Activated B cell treated with CpG ODN at 0.5 μM for 24 hours (primary cell): Measurements from ENCODE around the gene WDR35. TPM values are rescaled to one million over a fixed set of nuclear protein-coding genes. Genes with fewer than 3 reads are reported as not detected.

Experiments
- ATAC-seq: fragments of 200-7000 bp; cut with Tn5 transposase; one replicate; pipeline ENCODE4 v1.10.0; 2021; ENCODE audit warnings: low read depth, mild to moderate bottlenecking, moderate library complexity
- CTCF ChIA-PET: fragments of 350-600 bp; sonication (Branson Sonifier 250); formaldehyde crosslinking; loops from one replicate; lab custom pipeline; 2021; ENCODE audit warnings: antibody characterized with exemption; lab: Charles Lee
- POLR2A ChIA-PET: fragments of 350-600 bp; sonication (Branson Sonifier 250); formaldehyde crosslinking; loops from one replicate; lab custom pipeline; 2021; ENCODE audit warnings: antibody characterized with exemption; lab: Charles Lee
- DNase-seq: peaks from one replicate; pipeline ENCODE4 v3.0.0; 2022
- H3K27ac Mint-ChIP-seq: one replicate; pipeline ENCODE4 v1.8.0; 2020; ENCODE audit warnings: mixed read lengths
- H3K27me3 Mint-ChIP-seq: one replicate; pipeline ENCODE4 v1.8.0; 2021; ENCODE audit warnings: mixed read lengths
- H3K36me3 Mint-ChIP-seq: one replicate; pipeline ENCODE4 v1.8.0; 2021; ENCODE audit warnings: low read depth, mixed read lengths
- H3K4me1 Mint-ChIP-seq: one replicate; pipeline ENCODE4 v1.8.0; 2021; ENCODE audit warnings: mixed read lengths
- H3K4me3 Mint-ChIP-seq: one replicate; pipeline ENCODE4 v1.8.0; 2020; ENCODE audit warnings: mild to moderate bottlenecking, mixed read lengths
- H3K9me3 Mint-ChIP-seq: one replicate; pipeline ENCODE4 v1.8.0; 2020; ENCODE audit warnings: mixed read lengths
- intact Hi-C: fragments of 100-400 bp; cut with micrococcal nuclease; formaldehyde crosslinking; loops from one replicate; pipeline ENCODE4 v1.15.1; 2024
- total RNA-seq: library from RNA; stranded (reverse); gene quantifications from 2 replicates; pipeline ENCODE4 v1.2.3, GENCODE V29; 2022
- TF ChIP-seq, protein P1 (sequence below): fragments of 200-600 bp; IDR thresholded peaks from one replicate; pipeline ENCODE4 v1.8.0; 2022; ENCODE audit warnings: antibody characterized with exemption, mild to moderate bottlenecking

WDR35 gene
- total RNA-seq, 1 donor from 2014 or later = 8.2 TPM

DNA sequence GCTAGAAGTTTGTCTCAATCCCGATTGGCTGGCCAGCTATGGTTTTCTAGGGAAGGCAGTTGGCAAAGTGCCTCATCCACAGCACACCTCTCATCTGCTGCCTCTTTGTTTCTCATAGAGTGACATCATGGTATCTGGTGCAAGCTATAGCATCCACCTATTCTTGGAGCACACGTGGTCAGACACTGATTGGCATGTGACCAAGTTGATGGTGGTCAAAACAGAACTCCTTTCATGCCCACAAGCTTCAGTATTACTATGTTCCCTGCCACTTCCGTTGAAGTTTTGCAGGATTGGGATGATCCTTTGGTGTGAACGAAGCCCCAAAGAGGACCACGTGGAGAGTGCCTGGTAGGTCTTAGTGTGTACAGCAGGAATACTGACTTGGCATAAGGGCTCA is 116.9 kb downstream of the WDR35 start:
- Mint-ChIP-seq H3K27me3 (no peaks in the 10 kb centered on the region), H3K4me3 (no peak overlapping the region), H3K36me3 (peaks cover 23% of the 10 kb centered on the region), H3K27ac (no peak overlapping the region), H3K4me1 (peaks cover 17% of the 10 kb centered on the region), H3K9me3 (no peaks in the 10 kb centered on the region)
- ATAC-seq (no peak), DNase-seq (no peak)
- POLR2A ChIA-PET = no interaction called here
- TF ChIP-seq, protein P1, sequence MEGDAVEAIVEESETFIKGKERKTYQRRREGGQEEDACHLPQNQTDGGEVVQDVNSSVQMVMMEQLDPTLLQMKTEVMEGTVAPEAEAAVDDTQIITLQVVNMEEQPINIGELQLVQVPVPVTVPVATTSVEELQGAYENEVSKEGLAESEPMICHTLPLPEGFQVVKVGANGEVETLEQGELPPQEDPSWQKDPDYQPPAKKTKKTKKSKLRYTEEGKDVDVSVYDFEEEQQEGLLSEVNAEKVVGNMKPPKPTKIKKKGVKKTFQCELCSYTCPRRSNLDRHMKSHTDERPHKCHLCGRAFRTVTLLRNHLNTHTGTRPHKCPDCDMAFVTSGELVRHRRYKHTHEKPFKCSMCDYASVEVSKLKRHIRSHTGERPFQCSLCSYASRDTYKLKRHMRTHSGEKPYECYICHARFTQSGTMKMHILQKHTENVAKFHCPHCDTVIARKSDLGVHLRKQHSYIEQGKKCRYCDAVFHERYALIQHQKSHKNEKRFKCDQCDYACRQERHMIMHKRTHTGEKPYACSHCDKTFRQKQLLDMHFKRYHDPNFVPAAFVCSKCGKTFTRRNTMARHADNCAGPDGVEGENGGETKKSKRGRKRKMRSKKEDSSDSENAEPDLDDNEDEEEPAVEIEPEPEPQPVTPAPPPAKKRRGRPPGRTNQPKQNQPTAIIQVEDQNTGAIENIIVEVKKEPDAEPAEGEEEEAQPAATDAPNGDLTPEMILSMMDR = no peak
- CTCF ChIA-PET = interaction anchor here (1.7 kb wide), 1 partner anchor 9 kb away, joined by 6 read pairs; no protein-coding TSS in a partner anchor
- intact Hi-C loops = no loop called here

DNA sequence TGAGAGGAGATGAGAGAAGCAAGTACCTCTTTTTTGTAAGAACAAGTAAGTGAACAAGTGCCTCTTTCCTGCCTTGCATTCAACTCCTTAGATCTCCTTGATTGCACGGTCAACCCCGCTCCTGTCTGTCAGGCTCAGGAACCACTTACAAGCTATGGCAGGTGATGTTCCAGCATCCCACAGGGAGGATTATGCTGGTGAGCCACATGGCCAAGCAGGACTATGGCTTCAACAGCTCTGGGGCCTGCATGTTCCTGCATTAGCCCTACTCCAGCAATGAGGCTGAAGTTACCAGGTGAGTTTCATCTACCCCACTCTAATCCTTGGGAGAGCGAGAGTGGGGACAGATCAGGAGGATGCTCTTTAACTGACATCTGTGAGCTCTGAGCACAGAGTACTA is 117.6 kb downstream of the WDR35 start:
- Mint-ChIP-seq H3K9me3 (no peaks in the 10 kb centered on the region), H3K4me1 (peaks cover 22% of the 10 kb centered on the region)
- POLR2A ChIA-PET = no interaction called here

DNA sequence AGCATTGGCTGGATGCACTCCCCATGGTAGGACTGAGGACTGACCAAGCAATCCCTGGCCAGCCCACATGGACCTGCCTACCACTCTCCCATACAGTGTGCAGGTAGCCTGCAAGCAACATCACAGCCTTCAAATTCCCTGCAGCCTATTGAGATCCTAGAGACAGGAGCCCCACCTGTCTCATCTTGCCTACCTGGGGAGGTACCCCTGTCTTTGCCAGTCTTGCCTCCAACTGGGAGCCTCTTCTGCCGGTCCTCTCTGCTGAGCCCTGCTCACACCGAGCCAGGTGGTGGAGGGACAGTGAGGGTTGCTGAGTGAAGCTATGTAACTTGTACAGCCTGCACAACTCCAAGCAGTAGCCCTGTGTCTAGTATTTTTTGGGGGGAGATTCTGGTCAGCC is 118.1 kb downstream of the WDR35 start:
- H3K4me1 Mint-ChIP-seq = peaks cover 22% of the 10 kb centered on the region
- no peak overlapping the region for H3K27ac Mint-ChIP-seq
- no peaks in the 10 kb centered on the region for H3K9me3 Mint-ChIP-seq
- TF ChIP-seq, protein P1 = no peak
- no peak overlapping the region for H3K4me3 Mint-ChIP-seq
- ChIA-PET CTCF (no interaction called here), POLR2A (no interaction called here)
- ATAC-seq (no peak), DNase-seq (no peak)
- intact Hi-C loops = no loop called here
- no peaks in the 10 kb centered on the region for H3K27me3 Mint-ChIP-seq
- peaks cover 21% of the 10 kb centered on the region for H3K36me3 Mint-ChIP-seq

More for the DNA sequence above, 117.6 kb downstream of the WDR35 start:
- ATAC-seq (no peak), DNase-seq (no peak)
- TF ChIP-seq, protein P1 = no peak
- peaks cover 23% of the 10 kb centered on the region for H3K36me3 Mint-ChIP-seq
- no peaks in the 10 kb centered on the region for H3K27me3 Mint-ChIP-seq
- intact Hi-C loops = no loop called here
- no peak overlapping the region for H3K27ac Mint-ChIP-seq
- H3K4me3 Mint-ChIP-seq = no peak overlapping the region
- CTCF ChIA-PET = interaction anchor here (0.5 to 1.7 kb wide), 2 partner anchors 8 to 1352 kb away, joined by 3 to 6 read pairs; no protein-coding TSS in a partner anchor

DNA sequence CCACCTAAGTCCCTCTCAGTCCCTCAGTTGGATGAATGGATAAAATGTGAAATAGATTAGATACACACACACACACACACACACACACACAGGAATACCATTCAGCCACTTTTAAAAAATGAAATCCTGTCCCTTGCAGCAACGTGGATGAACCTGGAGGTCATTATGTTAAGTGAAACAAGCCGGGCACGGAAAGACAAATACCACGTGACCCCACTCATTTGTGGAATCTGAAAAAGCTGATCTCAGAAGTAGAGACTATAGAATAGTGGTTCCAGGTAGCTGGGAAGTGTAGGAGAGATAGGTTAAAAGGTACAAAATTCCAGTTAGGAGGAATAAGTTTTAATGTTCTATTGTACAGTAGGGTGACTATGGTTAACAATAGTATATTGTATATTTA is 119.1 kb downstream of the WDR35 start:
- no peak for DNase-seq
- Mint-ChIP-seq H3K4me3 (no peak overlapping the region), H3K27me3 (no peaks in the 10 kb centered on the region), H3K9me3 (no peaks in the 10 kb centered on the region), H3K4me1 (peaks cover 22% of the 10 kb centered on the region), H3K27ac (no peak overlapping the region), H3K36me3 (peaks cover 14% of the 10 kb centered on the region)
- ChIA-PET POLR2A (no interaction called here), CTCF (no interaction called here)
- intact Hi-C loops = no loop called here
- TF ChIP-seq, protein P1 = no peak
- no peak for ATAC-seq

DNA sequence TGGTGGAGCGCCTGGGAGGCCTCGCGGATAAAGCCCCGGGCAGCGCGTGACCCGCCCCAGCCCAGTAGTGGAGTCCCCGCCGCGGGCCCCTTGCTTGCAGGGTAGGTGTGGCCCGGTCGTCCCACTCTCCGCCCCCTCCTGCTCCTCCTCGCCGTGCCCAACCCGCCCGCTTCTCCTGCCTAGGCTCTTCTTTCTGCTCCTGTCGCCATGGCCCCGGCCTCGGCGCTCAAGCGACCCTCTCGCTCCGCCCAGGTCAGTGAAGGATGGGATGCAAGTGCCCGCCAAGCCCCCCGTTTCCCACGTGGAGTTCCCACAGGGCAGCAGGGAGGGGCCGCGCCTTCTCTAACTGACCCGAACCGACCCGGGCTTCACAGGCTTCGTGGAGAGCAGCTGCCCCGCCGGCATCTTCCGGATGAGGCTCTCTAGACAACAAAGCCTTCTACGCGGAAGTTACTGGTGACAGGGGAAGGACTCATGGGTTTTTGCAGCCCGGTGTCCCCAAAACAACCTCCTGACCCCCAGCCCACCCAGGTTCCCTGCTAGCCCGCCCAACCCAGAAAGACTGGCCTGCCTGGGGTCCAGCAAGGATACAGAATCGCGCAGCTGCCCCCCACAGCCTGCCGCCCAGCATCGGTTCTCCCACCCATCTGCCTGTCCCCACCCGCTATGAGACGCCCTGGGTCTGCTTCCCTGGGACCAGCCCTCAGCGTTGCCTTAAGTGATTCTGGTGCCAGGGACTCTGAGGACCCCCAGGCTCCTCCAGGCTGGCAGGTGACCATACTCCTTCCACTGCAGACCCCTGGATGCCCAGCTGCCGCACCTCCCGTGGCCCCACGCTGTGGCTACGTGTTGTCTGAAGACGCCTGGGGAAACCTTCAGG is 121.0 kb downstream of the WDR35 start:
- CTCF ChIA-PET = no interaction called here
- POLR2A ChIA-PET = interaction anchor here (0.6 to 1.4 kb wide), 4 partner anchors 24 to 522 kb away, joined by 3 to 4 read pairs (median 3); no protein-coding TSS in a partner anchor
- TF ChIP-seq, protein P1 = no peak
- Mint-ChIP-seq H3K4me3 (peak overlapping the region; percentile 91), H3K27ac (peak overlapping the region; percentile 88), H3K9me3 (no peaks in the 10 kb centered on the region), H3K4me1 (peaks cover 22% of the 10 kb centered on the region), H3K36me3 (peaks cover 2% of the 10 kb centered on the region), H3K27me3 (no peaks in the 10 kb centered on the region)
- intact Hi-C loops = loop anchor here (2.0 kb wide), 2 partner anchors 32 to 230 kb away; partner anchors contain the start of gene TTC32
- ATAC-seq (peak; percentile 89), DNase-seq (peak; percentile 50)
